EL (cell line): Measurements from ENCODE around the gene METTL3.

ENCODE experiments used
- DNase-seq: peaks from one replicate; pipeline ENCODE4 v3.0.0-alpha.2; 2016

METTL3 gene

DNA sequence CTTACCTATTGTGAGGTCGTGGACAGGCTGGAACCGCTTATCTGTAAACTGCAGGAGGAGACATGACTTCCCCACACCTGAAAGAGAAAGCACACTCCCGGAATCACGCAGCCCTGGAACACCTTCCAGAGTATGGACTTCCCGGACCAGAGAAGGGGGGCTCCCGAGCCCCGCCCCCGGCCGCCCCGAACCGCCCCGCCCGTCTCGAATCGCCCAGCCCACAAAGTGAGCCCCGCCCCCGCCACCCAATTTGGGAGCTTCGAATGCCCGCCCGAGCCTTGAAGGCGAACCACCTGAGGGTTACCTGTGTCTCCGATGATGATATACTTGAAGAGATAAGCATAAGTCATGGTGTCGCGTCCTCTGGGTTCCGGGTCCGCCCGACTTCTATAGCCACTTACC lies 34.6 kb downstream of the METTL3 start:
- no peak for DNase-seq

- no peak for DNase-seq
Measured at GRCh38 chr14:21475767-21476522, 35.2 kb downstream of the METTL3 start.

DNA sequence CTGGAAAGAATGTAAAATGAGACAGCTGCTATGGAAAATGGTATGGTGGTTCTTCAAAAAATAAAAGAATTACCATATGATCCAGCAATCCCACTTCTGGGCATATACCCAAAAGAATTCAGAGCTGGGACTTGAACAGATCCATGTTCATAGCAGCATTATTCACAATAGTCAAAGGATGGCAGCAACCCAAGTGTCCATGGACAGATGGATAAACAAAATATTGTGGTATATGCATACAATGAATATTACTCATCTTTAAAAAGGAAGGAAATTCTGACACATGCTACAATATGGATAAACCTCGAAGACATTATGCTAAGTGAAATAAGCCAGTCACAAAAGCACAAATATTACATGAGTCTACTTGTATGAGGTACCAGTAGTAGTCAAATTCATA lies 43.5 kb downstream of the METTL3 start:
- DNase-seq: peak; percentile 92

DNA sequence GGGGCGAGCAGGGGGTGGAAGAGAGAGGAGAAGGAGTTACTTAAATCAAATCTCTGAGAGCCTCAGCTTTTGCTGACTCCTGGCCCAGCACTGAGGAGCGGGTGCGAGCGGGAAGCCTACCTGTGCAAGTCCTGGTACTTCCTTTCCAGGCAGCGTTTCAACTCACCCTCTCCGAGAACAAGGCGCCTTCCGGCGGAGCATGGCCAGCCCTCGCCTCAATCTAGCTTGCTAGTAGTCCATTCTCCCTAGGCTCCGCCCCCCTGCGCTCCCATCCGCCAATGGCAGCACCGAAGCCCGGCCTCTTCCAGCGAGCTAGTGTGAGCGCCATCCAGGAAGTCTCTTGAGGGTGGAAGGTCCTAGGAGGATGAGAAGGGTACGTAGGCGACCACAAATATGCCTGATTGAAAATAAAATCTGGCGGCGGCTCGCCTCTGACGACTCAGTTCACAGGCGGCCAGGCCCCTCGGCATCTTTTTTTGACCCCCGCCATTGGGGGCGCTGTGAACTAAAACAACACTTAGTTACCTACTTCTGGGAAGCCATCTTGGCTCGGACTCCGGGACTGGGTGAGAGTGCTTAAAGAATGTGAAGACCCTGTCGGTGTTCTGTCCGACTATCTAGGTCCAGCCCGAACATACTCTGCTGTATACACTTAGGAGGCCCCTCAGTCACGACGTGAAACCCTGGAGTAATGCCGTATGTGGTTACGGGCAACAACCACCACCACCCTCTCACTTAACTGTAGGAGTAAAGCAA lies 55.0 kb downstream of the METTL3 start, which contains the start of gene CHD8:
Gene CHD8, minus strand, starts transcription at position 212 of the 756 bp plus-strand sequence. CDS start 24,480 bp downstream, outside the sequence.
- peak; percentile 100 for DNase-seq

GRCh38 chr14:21455592-21455911 lies 55.6 kb downstream of the METTL3 start:
- DNase-seq: no peak

- peak; percentile 14 for DNase-seq
Measured at GRCh38 chr14:21454843-21455544, 56.1 kb downstream of the METTL3 start.

- DNase-seq: no peak
Measured at GRCh38 chr14:21449899-21450216, 61.3 kb downstream of the METTL3 start.
